HG02610 (cell line): Measurements from ENCODE around the gene SCN1A.
"Not testable (repeated sequence)": the region's sequence is repeated elsewhere in the genome, so short reads cannot be mapped to it uniquely, and the experiment has no call there.

ENCODE experiments used
- ATAC-seq: cut with Tn5 transposase; IDR thresholded peaks from one replicate; pipeline ENCODE4 v1.9.1; 2021; ENCODE audit warnings: mild to moderate bottlenecking, moderate library complexity; ENCODE audit not compliant: unreplicated experiment

SCN1A gene

DNA sequence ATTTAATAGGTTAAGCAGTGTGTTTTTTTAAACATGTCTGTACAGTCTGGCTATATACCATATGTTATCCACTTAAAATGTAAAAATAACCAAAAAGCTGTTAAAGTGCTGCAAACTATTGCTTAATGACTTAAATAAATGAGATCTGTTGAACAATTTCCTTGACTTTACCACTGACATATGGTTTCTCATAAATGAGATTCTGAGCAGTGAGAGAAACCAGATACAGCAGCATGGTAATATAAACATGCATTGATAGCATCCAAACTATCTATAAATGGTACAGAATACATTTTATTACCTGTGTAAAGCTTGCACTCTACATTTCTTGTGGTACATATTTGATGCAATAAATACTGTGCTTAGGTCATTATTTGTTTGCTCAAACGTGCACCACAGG, 138.0 kb downstream of the SCN1A start:
- ATAC-seq, result no peak

- no peak for ATAC-seq
Measured at GRCh38 chr2:165985120-165985519, 142.7 kb downstream of the SCN1A start.

DNA sequence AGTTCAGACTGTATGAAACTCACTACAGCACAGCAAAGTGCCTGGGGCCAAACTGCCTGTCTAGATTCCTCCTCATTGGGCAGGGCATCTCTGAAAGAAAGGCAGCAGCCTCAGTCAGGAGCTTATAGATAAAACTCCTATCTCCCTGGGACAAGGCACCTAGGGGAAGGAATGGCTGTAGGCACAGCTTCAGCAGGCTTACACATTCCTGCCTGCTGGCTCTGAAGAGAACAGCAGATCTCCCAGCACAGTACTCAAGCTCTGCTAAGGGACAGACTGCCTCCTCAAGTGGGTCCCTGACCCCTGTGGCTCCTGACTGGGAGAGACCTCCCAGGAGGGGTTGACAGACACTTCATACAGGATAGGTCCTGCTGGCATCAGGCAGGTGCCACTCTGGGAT, 155.7 kb downstream of the SCN1A start:
- ATAC-seq, result not testable (repeated sequence)

GRCh38 chr2:165970663-165971062, 157.2 kb downstream of the SCN1A start:
- ATAC-seq, result no peak

DNA sequence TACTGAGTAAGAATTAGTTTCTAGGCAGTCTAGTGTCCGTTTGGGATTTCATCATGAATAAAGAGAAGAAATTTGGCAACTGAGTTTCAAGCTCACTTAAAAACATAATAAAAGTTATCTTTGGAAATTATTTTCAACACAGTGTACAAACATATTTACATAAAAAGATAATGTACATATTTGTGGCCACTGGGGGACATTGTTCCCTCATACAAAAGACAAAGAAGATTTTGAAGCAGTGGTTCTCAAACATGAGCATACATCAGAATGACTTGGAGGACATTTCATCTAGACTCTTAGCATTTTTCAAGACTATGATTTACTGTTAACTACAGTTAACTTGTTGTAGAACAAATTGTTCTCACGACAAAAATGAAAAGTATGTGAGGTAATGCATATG, 158.6 kb downstream of the SCN1A start:
- no peak for ATAC-seq

GRCh38 chr2:165967746-165968145, 160.1 kb downstream of the SCN1A start:
- ATAC-seq, result no peak

- no peak for ATAC-seq
Measured at GRCh38 chr2:165961818-165962217, 166.0 kb downstream of the SCN1A start.

DNA sequence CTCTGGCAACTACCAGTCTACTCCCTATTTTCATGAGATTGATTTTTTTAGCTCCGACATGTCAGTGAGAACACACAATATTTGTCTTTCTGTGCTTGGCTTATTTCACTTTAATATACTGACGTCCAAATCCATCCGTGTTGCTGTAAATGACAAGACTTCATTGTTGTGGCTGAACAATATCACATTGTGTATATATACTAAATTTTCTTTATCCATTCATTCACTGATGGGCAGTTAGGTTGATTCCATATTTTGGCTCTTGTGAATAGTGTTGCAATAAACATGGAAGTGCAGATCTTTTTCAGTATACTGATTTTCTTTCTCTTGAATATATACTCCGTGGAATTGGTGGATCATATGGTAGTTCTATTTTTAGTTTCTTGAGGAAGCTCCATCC, 168.4 kb downstream of the SCN1A start:
- no peak for ATAC-seq

GRCh38 chr2:165958313-165958960, 169.4 kb downstream of the SCN1A start:
- no peak for ATAC-seq

- no peak for ATAC-seq
Measured at GRCh38 chr2:165957030-165957675, 170.7 kb downstream of the SCN1A start.

- ATAC-seq, result peak; percentile 97
Measured at GRCh38 chr2:165953655-165954606, 173.9 kb downstream of the SCN1A start, which contains the start of gene TTC21B. Gene TTC21B (minus strand): TSS chr2:165953776. CDS start chr2:165953705, 71 bp downstream.

DNA sequence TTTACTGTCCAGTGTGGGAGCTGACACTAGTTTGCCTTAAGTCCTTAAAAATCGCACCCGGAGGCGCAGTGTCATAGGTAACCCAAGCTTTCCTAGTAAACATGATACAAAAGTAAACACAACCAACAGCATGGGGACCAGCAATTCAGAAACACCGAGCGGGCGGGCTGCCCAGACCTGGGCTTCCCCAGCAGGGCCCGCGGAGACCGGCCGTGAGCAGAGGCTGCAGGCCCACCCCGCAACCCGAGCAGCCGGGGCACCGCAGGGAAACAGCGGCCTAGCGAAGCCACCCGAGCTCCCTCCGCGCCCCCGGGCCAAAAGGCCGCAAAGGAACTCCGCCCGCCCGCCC, 174.5 kb downstream of the SCN1A start:
- peak; percentile 37 for ATAC-seq

- no peak for ATAC-seq
Measured at GRCh38 chr2:165952741-165953211, 175.0 kb downstream of the SCN1A start.

GRCh38 chr2:165952085-165952484, 175.7 kb downstream of the SCN1A start:
- ATAC-seq, result no peak

GRCh38 chr2:165950438-165950837, 177.4 kb downstream of the SCN1A start:
- ATAC-seq, result no peak

DNA sequence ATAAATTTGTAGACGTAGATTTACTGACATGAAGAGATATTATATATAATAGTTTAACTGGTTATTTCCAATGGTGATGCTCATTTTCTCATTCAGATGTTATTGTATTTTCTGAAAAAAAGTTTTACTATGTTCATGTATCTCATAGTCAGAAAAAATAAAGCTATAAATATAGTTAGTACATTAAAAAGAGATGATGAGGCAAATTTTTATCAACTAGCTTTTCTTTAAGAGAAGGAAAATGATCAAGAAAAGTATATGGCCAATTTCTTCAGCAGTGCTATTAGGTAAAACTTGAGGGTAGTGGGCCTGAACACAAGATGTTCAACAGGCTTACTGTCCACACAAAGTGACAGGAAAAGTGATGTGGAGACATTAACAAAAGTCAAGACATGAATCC, 186.0 kb downstream of the SCN1A start:
- ATAC-seq, result no peak

GRCh38 chr2:165938237-165938636, 189.6 kb downstream of the SCN1A start:
- ATAC-seq, result no peak
